Stimulated activated CD8-positive, alpha-beta memory T cell treated with anti-CD3 and anti-CD28 coated beads, Interleukin-12 subunit alpha, Interleukin-12 subunit beta, amount 100 ng/mL, for 24 hours (primary cell): ENCODE results near the gene GBE1.
"Not testable (repeated sequence)": the region's sequence is repeated elsewhere in the genome, so short reads cannot be mapped to it uniquely, and the experiment has no call there.

ENCODE experiments used
- DNase-seq: peaks from one replicate; pipeline ENCODE4 v3.0.0-alpha.2; 2020; ENCODE audit errors: extremely low read depth

The GBE1 gene

GRCh38 chr3:81753416-81754027 lies 7.9 kb downstream of the GBE1 start:
- DNase-seq: no peak

- no peak for DNase-seq
Observed at GRCh38 chr3:81752604-81753003, 8.8 kb downstream of the GBE1 start.

GRCh38 chr3:81749265-81749664 lies 12.2 kb downstream of the GBE1 start:
- DNase-seq: no peak

GRCh38 chr3:81747280-81747679 lies 14.2 kb downstream of the GBE1 start:
- DNase-seq: not testable (repeated sequence)

GRCh38 chr3:81744366-81744765 lies 17.1 kb downstream of the GBE1 start:
- DNase-seq: no peak

- DNase-seq: no peak
Observed at GRCh38 chr3:81743096-81744025, 18.1 kb downstream of the GBE1 start.

- no peak for DNase-seq
Observed at GRCh38 chr3:81742581-81742980, 18.9 kb downstream of the GBE1 start.

GRCh38 chr3:81741216-81741615 lies 20.2 kb downstream of the GBE1 start:
- no peak for DNase-seq

- no peak for DNase-seq
Observed at GRCh38 chr3:81740731-81741130, 20.7 kb downstream of the GBE1 start.

- no peak for DNase-seq
Observed at GRCh38 chr3:81735334-81735733, 26.1 kb downstream of the GBE1 start.

- DNase-seq: no peak
Observed at GRCh38 chr3:81734742-81735141, 26.7 kb downstream of the GBE1 start.

- no peak for DNase-seq
Observed at GRCh38 chr3:81732642-81733041, 28.8 kb downstream of the GBE1 start.

- DNase-seq: no peak
Observed at GRCh38 chr3:81728766-81729544, 32.5 kb downstream of the GBE1 start.

- no peak for DNase-seq
Observed at GRCh38 chr3:81726735-81727134, 34.7 kb downstream of the GBE1 start.

- no peak for DNase-seq
Observed at GRCh38 chr3:81726132-81726531, 35.3 kb downstream of the GBE1 start.

GRCh38 chr3:81723732-81724313 lies 37.6 kb downstream of the GBE1 start:
- DNase-seq: no peak

GRCh38 chr3:81718311-81718710 lies 43.1 kb downstream of the GBE1 start:
- DNase-seq: no peak

GRCh38 chr3:81716870-81717509 lies 44.5 kb downstream of the GBE1 start:
- DNase-seq: no peak

- no peak for DNase-seq
Observed at GRCh38 chr3:81713031-81713430, 48.4 kb downstream of the GBE1 start.

GRCh38 chr3:81709606-81710005 lies 51.8 kb downstream of the GBE1 start:
- DNase-seq: no peak

GRCh38 chr3:81707996-81708395 lies 53.4 kb downstream of the GBE1 start:
- DNase-seq: no peak

GRCh38 chr3:81702126-81702525 lies 59.3 kb downstream of the GBE1 start:
- DNase-seq: no peak
